Measurements from ENCODE around the gene TGFBR3L. TPM values are rescaled to one million over a fixed set of nuclear protein-coding genes. Genes with fewer than 3 reads are reported as not detected.

Gene TGFBR3L
- total and polyA plus RNA-seq, 9 donors, result 0.18 to 6.9 (median 1.0) TPM; not detected in 6

- no peak overlapping the region for H3K27ac ChIP-seq
- H3K27me3 ChIP-seq, result no peaks in the 10 kb centered on the region
- intact Hi-C loops (cut with DNase I), result no loop called here
- no peaks in the 10 kb centered on the region for H3K4me1 ChIP-seq (ENCODE audit: insufficient read depth)
- no peaks in the 10 kb centered on the region for H3K36me3 ChIP-seq
- no peak for DNase-seq
- 77 to 84% (median 78%) methylated on average over 11 of the region's 11 CpGs for WGBS, 3 donors
- no peak overlapping the region for H3K4me3 ChIP-seq
- H3K9me3 ChIP-seq, result no peaks in the 10 kb centered on the region
- TF ChIP-seq EP300 (IDR thresholded peaks at IDR 0.05), result no peak
- no peak for TF ChIP-seq CTCF (IDR thresholded peaks at IDR 0.05)
- no peak for TF ChIP-seq POLR2A (IDR thresholded peaks at IDR 0.05)
These were observed 17.3 kb upstream of the TGFBR3L start for GRCh38 chr19:7897292-7897691.

- Histone ChIP-seq H3K4me1 (ENCODE audit: insufficient read depth) (no peaks in the 10 kb centered on the region), H3K27ac (no peak overlapping the region), H3K9me3 (no peaks in the 10 kb centered on the region), H3K36me3 (no peaks in the 10 kb centered on the region), H3K4me3 (no peak overlapping the region), H3K27me3 (no peaks in the 10 kb centered on the region)
- 91 to 96% (median 93%) methylated on average over 16 of the region's 16 CpGs for WGBS, 3 donors
- TF ChIP-seq POLR2A (IDR thresholded peaks at IDR 0.05), result no peak
- no peak for TF ChIP-seq EP300 (IDR thresholded peaks at IDR 0.05)
- no peak for TF ChIP-seq CTCF (IDR thresholded peaks at IDR 0.05)
- intact Hi-C loops (cut with DNase I), result no loop called here
- no peak for DNase-seq
These were observed 15.7 kb upstream of the TGFBR3L start for GRCh38 chr19:7898967-7899366.

- TF ChIP-seq EP300 (IDR thresholded peaks at IDR 0.05) (no peak), CTCF (IDR thresholded peaks at IDR 0.05) (no peak), POLR2A (IDR thresholded peaks at IDR 0.05) (no peak)
- 88 to 91% (median 91%) methylated on average over 34 of the region's 34 CpGs for WGBS, 3 donors
- Histone ChIP-seq H3K36me3 (no peaks in the 10 kb centered on the region), H3K27ac (no peak overlapping the region), H3K4me3 (no peak overlapping the region), H3K4me1 (ENCODE audit: insufficient read depth) (peaks cover 6% of the 10 kb centered on the region), H3K9me3 (no peaks in the 10 kb centered on the region), H3K27me3 (no peaks in the 10 kb centered on the region)
- intact Hi-C loops (cut with DNase I), result no loop called here
- peak in 3 of 5 donors; percentile 33 to 39 (median 33) for DNase-seq
These were observed 14.8 kb upstream of the TGFBR3L start for GRCh38 chr19:7899751-7900378.

GRCh38 chr19:7900401-7900870 is 14.2 kb upstream of the TGFBR3L start:
- H3K27me3 ChIP-seq, result no peaks in the 10 kb centered on the region
- H3K36me3 ChIP-seq, result no peaks in the 10 kb centered on the region
- DNase-seq, result peak in 2 of 5 donors; percentile 32 to 38
- H3K9me3 ChIP-seq, result no peaks in the 10 kb centered on the region
- peaks cover 9% of the 10 kb centered on the region for H3K4me1 ChIP-seq (ENCODE audit: insufficient read depth)
- H3K27ac ChIP-seq, result no peak overlapping the region
- TF ChIP-seq CTCF (IDR thresholded peaks at IDR 0.05), result no peak
- no peak overlapping the region for H3K4me3 ChIP-seq
- intact Hi-C loops (cut with DNase I), result no loop called here
- 70 to 82% (median 75%) methylated on average over 21 of the region's 21 CpGs for WGBS, 3 donors

Measured in ovary (tissue), 9 donors.